ENCODE measurements around the gene RUNX2.
A peak's percentile ranks its signal among the peaks of the same experiment; 100 is the strongest.

RUNX2 gene

DNA sequence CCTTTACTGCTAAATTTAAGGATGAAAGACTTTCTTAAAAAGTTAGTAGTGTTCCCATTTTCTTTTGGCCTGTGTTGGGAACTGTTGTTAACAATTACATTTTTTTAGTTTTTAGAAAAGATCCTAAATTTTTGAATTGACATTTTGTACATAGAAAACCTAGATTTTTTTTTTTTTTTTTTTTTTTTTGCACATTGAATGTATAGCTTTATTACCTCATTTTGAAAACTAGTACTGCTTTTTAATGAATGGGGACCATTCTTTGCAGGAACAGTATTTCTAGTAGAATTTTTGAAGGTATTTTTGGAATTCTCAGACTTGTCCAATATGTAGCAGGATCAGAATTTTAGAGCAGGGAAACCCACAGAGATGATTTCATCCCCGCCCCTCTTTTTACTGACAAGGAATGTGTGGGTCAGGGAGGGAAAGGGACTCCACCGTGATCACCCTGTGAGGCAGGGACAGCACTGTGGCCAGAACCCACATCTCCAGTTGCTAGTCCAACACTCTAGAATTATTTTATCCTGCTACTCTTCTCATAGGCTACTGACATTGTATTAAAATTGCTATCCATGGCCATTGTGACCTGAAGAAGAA is 204.0 kb downstream of the RUNX2 start:
- no peak for DNase-seq
- in situ Hi-C loops (cut with MboI; ENCODE audit: low pct_unique_long_range_greater_than_20kb, low sequenced_read_pairs): no loop called here

DNA sequence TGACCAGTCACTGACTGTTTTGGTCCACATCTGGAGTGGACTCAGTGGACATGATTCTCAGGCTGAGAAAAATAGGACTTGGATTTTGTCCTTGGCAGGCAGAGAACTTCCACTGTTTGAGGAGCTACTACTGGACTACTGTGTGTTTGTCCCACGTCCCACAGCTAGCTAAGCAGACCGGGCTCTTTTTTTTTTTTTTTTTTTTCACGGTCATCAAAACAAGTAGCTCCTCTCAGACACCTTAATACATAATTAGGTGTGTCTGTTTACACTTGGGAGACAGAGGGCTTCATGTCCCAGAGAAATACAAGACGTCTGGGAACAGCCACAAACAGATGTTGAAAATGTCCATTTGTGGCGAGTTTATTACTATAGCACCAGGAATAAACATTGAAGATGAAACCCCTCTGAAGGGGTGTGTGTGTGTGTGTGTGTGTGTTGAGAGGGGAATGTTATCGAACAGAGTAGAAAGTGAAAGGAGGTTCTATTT is 204.6 kb downstream of the RUNX2 start:
- DNase-seq: no peak
- in situ Hi-C loops (cut with MboI; ENCODE audit: low pct_unique_long_range_greater_than_20kb, low sequenced_read_pairs): no loop called here

DNA sequence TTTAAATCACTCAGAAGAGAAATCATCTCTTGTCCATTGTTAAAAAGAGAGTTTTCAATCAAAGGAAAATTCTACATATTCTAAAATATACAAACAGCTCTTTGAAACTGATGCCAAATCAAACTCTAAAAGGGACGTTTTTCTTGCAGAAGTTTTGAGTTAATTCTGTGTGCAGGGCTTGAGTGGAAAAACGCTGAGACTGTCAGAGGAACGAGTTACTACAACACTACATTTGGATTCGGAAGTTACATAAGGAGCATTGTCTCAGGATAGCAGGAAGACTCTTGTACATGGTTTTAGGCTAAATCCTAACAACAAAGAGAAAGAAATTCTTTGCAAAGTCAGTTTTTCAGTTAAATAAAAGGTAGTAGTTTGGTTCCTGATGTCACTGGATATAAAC is 205.3 kb downstream of the RUNX2 start:
- no peak for DNase-seq
- in situ Hi-C loops (cut with MboI; ENCODE audit: low pct_unique_long_range_greater_than_20kb, low sequenced_read_pairs): no loop called here

DNA sequence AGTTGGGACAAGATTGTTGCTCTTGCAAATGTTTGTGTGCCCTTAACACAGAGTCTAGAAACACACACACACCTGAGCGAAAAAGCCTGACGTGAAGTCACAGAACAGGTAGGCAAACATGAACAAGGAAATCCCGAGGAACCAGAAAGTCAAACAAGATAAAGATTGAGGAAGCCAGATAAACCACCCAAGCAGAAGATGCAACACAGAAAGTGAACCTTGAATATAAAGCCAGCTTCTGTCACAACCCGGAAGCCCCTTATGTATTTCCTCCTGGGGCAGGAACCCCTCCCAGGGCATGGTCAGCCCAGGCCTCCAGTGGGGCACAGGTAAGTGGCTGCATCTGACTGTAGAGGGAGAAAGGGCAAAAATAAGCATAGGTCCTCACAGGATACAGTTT is 207.8 kb downstream of the RUNX2 start:
- in situ Hi-C loops (cut with MboI; ENCODE audit: low pct_unique_long_range_greater_than_20kb, low sequenced_read_pairs): no loop called here
- DNase-seq: peak; percentile 13

GRCh38 chr6:45537539-45537938 is 209.4 kb downstream of the RUNX2 start:
- DNase-seq: no peak
- in situ Hi-C loops (cut with MboI; ENCODE audit: low pct_unique_long_range_greater_than_20kb, low sequenced_read_pairs): no loop called here

DNA sequence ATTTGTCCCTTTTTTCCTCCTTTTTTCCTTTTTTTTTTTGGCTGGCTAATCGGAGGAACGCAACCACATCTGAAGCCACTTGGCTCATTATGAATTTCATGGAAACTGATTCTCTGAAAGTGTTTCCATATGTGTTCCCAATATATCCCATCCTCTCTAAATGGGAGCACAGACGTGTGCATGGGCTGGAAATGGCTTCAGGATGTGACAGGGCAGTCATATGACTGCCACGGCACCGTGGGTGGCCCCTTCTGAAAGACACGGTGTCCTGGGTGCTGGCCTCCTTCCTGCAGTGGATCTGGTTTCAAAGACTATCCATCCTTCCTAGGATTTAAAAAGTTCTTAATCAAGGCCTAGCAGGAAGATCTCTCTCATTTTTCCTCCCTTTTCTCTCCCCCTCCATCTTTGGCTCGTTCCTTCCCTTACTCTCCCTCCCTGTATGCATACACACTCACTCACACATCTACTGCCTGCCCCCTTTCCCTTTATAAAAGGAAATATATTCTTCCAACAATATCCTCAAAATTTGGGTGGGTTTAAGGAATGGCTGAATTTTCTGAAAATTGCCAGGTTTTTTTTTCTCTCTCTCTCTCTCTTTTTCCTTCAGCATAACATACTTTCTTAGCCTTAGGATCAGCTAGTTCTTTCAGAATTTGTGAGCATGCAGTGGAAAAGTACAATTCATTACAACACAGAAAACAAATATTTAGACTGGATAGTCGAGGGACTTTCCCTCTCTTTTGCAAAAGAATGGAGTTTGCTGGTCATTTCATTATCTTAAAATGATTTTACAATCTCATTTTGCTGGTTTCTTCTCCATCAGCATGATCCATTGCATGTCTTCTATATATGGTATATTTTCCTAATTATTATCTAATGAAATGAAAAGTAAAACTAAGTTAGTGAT is 210.8 kb downstream of the RUNX2 start:
- in situ Hi-C loops (cut with MboI; ENCODE audit: low pct_unique_long_range_greater_than_20kb, low sequenced_read_pairs): no loop called here
- no peak for DNase-seq

- in situ Hi-C loops (cut with MboI; ENCODE audit: low pct_unique_long_range_greater_than_20kb, low sequenced_read_pairs): no loop called here
Measured at GRCh38 chr6:45540375-45540920, 212.3 kb downstream of the RUNX2 start.

GRCh38 chr6:45541934-45542333 is 213.8 kb downstream of the RUNX2 start:
- in situ Hi-C loops (cut with MboI; ENCODE audit: low pct_unique_long_range_greater_than_20kb, low sequenced_read_pairs): no loop called here
- DNase-seq: no peak

More at GRCh38 chr6:45540375-45540920, 212.3 kb downstream of the RUNX2 start:
- no peak for DNase-seq

DNA sequence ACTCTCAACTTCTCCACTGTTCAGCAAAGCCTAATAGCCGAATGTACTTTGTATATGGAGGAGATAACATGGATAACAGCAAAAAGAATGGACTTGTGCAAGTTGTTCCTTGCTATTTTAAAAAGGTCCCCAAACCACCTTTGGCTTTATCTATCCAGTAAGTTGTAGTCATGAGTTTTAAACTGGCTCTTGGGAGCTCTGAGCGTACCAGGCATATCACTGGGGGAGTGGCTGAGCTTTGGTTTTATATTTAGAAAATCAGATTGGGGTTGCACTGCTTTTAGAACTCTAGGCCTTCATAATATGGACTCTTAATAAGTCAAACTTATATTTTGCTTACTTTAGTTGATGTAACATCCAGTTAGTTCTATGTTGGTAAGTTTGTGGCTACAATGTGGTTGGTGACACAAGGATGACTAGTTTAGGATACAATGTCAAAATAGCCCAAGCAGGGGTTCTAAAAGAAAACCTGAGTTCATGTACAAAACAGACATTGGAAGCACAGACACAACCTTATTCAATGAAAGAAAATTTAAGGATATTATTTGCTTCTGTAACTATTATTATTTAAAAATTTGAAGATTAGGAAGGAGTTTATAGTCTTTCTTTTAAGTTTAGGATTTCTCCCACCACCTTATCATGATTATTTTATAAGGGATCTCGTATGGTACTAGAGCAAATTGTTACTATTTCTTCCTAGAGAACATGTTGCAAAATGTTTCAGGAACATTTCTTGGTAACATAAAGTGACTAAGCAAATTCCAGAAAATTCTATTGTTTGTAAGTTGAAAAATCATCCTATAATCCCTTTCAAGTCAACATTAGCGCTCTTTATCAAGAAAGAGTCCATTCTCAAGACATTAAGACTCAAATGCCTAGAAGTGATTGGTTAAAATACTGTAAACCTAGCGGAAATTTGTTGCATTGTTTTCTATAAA is 215.4 kb downstream of the RUNX2 start:
- in situ Hi-C loops (cut with MboI; ENCODE audit: low pct_unique_long_range_greater_than_20kb, low sequenced_read_pairs): no loop called here
- DNase-seq: no peak

DNA sequence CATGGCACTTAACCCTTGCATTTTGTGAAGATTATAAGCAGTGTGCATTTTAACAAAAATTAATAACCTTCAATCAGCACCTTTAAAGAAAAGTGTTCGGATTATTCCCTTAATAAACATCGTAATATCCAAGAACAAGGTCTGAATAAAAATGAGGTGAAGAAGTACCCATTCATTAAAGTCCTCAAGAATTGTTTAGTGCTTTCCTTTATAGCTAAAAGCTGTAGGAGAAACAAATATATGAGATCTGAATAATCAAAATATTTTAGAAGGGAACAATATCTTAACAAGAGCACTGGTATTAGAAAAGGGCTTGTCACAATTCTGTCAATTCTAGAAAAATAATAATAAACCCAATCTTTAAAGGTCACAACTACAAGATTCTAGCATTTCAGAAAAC is 217.3 kb downstream of the RUNX2 start:
- no peak for DNase-seq
- in situ Hi-C loops (cut with MboI; ENCODE audit: low pct_unique_long_range_greater_than_20kb, low sequenced_read_pairs): no loop called here

DNA sequence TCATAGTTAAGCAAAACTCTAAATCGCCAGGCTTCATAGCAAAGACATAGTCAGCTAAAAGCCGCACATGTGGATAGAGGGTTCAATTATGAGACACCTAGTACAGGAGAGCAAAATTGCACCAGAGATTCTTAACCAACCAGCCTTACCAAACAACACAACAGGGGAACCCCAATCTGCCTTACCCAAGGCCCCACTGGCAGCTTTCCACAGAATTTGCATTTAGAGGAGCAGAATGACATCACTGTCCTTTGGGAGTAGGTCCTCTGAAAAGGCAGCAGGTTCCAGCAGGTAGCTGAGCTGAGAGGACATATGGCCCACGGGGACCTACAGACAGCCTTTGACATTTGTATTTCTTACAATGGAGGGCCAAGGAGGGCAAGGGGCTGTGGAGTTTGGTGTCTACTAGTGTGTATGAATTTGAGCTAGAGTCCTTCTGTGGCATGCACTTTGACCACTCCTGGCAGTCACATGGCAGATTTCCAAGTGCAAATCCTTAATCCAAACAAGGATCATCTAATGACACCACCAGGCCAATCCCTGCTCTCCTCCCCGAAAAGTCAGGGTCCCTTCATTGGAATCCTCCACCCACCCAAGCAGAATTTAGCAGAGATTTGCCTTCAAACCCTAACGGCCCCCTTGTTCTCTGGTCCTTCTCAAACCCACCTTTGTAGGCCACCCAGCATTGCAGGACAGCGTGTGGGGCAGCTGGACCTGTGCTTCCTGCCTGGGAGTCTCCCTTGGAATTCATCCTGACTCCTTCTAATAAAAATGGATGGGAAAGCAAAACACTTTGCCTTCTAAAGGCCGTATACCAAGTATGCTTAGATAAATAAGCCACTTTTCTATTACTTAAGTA is 220.8 kb downstream of the RUNX2 start:
- no peak for DNase-seq
- in situ Hi-C loops (cut with MboI; ENCODE audit: low pct_unique_long_range_greater_than_20kb, low sequenced_read_pairs): no loop called here

DNA sequence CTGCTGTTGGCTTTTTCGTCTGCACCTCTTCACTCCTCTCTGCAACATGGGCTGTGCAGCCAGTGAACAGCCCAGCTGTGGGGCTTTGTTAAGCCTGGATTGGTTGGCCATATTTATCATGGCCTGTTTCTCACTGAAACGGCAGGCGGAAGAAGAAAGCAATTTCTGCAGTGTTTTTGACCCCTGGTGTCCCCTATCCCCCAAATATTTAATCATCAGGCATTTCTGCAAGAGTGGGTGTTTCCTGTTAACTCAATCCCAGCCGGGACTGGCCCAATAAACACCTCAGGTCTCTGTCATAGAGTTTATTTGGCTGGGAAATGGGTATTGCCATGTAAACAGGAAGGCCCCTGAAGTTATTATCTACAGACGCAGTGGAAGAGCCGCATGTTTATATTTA is 224.4 kb downstream of the RUNX2 start:
- in situ Hi-C loops (cut with MboI; ENCODE audit: low pct_unique_long_range_greater_than_20kb, low sequenced_read_pairs): no loop called here
- no peak for DNase-seq

DNA sequence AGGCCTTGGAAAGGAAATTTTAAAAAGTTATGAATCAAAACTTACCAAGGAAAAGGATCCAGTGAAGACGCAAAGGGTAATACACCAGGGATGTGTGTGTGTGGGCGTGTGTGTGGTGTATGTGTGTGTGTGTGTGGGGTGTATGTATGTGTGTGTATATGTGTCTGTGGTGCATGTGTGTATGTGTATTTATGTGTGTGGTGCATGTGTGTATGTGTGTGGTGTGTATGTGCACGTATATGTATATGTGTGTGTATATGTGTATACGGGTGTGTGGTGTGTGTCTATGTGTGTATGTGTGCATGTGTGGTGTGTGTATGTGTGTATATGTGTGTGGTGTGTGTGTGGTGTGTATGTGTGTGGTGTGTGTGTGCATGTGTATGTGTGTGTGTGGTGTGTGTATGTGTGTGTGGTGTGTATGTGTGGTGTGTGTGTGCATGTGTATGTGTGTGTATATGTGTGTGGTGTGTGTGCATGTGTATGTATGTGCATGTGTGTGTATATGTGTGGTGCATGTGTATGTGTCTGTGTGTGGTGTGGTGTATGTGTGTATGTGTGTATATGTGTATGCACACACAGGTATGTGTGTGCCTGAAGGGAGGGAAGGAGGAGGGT is 225.7 kb downstream of the RUNX2 start:
- no peak for DNase-seq
- in situ Hi-C loops (cut with MboI; ENCODE audit: low pct_unique_long_range_greater_than_20kb, low sequenced_read_pairs): no loop called here

DNA sequence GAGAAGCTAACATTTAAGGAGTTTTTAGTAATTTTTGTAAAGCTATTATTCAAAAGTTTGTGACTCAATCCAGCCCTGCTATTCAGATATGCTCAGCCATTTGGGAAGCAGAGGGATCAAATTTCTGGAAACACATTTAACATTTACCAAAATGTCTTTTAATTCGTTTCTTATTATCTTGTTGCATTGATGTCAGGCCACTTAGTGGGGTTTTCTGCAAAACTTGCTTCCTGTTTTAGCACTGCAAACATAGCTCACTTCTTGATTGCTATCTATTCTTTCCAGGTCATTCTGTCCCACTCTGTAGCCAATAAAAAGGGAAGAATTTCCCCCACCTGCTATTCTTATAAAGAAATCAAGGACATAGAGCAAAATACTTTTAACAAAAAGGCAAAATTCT is 226.5 kb downstream of the RUNX2 start:
- in situ Hi-C loops (cut with MboI; ENCODE audit: low pct_unique_long_range_greater_than_20kb, low sequenced_read_pairs): no loop called here

DNA sequence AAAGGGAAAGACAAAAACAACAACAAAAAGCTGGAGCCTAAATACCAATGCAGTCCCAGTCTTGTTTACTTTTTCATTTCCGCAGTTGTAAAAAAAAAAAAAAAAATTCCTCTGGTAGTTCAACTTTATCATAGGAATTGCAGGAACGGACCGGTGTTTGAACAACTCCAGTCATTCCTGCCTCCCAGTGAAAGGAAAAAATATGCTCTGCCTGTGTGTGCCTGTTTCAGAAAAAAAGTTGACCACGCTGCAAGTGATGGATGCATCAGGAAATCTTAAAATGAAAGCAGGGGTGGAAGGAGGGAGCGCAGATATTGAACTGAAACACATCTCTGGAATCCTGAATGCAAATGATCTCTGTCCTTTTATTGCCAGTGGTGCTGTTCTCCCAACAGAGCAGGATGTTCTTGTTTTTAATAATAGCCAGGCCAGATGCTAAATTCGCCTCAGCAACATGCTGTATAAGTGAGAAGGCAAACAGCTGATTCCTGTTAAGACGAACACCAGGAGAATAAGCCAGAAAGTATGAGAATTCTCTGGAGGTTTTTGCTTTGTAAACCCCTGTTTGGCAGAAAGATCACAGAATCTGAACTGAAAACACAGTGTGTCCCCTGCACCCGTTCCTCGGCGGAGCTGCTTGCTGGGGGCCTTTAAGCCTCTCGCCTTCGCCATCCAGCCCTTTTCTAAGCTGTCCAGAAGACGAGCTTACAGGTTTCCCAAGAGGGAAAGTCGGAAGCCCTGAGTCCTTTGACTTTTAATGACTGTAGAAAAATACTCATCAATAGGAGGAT is 228.0 kb downstream of the RUNX2 start:
- in situ Hi-C loops (cut with MboI; ENCODE audit: low pct_unique_long_range_greater_than_20kb, low sequenced_read_pairs): no loop called here
- DNase-seq: no peak

More for the DNA sequence above, 226.5 kb downstream of the RUNX2 start:
- DNase-seq: peak; percentile 20

DNA sequence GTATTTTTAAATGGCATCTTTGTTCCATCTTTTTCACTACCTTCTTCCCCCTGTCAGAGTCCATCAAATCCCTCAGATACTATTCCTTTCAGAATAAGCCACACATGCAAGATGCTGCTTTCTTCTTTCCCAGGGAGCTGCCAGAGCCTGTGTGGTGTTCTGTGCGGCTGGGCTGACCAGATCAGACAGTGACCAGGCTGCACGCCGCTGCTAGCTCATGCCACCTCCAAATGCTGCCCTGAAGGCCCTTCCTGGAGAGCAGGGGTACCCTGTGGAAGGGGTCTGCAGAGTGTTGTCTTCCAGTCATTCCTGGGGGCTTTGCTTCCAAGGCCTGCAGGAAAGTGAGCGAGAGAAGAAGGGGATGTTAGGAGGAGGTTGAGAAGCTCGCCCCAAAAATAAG is 228.7 kb downstream of the RUNX2 start:
- DNase-seq: no peak
- in situ Hi-C loops (cut with MboI; ENCODE audit: low pct_unique_long_range_greater_than_20kb, low sequenced_read_pairs): no loop called here

DNA sequence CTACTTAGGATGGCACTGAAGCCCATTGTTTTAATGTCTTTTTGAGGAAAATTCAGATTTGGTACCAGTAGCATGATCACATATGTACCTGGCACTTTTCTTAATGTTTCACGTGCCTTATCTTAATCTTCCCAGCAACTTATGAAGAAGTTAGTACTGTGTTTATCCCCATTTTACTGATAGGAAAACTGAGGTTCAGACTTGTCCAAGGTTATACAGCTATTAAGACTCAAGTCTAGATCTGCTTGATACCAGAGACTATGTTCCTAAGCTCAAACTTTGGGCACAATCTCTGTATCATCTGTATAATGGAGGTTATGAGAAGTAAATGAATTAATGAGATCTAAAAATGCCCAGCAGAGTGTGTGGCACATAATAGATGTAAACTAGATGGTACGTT is 229.3 kb downstream of the RUNX2 start:
- DNase-seq: no peak

More for the DNA sequence above, 229.3 kb downstream of the RUNX2 start:
- in situ Hi-C loops (cut with MboI; ENCODE audit: low pct_unique_long_range_greater_than_20kb, low sequenced_read_pairs): no loop called here
